Activated T-cell treated with anti-CD3 and anti-CD28 coated beads, Interleukin-2, amount 50 U/mL, for 24 hours (primary cell): ENCODE data around the gene ANKS1B.

Experiments
- DNase-seq: peaks from one replicate; pipeline ENCODE4 v3.0.0-alpha.2; 2020
- H3K27ac Mint-ChIP-seq: 2 replicates; pipeline ENCODE4 v1.8.0; 2020; ENCODE audit warnings: mild to moderate bottlenecking, mixed read lengths
- H3K27me3 Mint-ChIP-seq: 2 replicates; pipeline ENCODE4 v1.8.0; 2020; ENCODE audit warnings: mixed read lengths
- H3K36me3 Mint-ChIP-seq: 2 replicates; pipeline ENCODE4 v1.8.0; 2020; ENCODE audit warnings: low read depth, mixed read lengths
- H3K4me1 Mint-ChIP-seq: 2 replicates; pipeline ENCODE4 v1.8.0; 2020; ENCODE audit warnings: low read depth, mixed read lengths
- H3K4me3 Mint-ChIP-seq: 2 replicates; pipeline ENCODE4 v1.8.0; 2020; ENCODE audit warnings: mild to moderate bottlenecking, moderate library complexity, mixed read lengths
- H3K9me3 Mint-ChIP-seq: 2 replicates; pipeline ENCODE4 v1.8.0; 2020; ENCODE audit warnings: mixed read lengths

The ANKS1B gene

GRCh38 chr12:99783421-99783820 is 201.3 kb downstream of the ANKS1B start:
- no peak overlapping the region for H3K27ac Mint-ChIP-seq

GRCh38 chr12:99772274-99772673 is 212.5 kb downstream of the ANKS1B start:
- Mint-ChIP-seq H3K4me1 (no peaks in the 10 kb centered on the region), H3K4me3 (no peak overlapping the region), H3K36me3 (no peaks in the 10 kb centered on the region), H3K27me3 (no peaks in the 10 kb centered on the region), H3K9me3 (peaks cover 2% of the 10 kb centered on the region), H3K27ac (no peak overlapping the region)
- DNase-seq, result no peak

More at GRCh38 chr12:99783421-99783820, 201.3 kb downstream of the ANKS1B start:
- Mint-ChIP-seq H3K4me3 (no peak overlapping the region), H3K36me3 (no peaks in the 10 kb centered on the region), H3K9me3 (no peaks in the 10 kb centered on the region), H3K4me1 (no peaks in the 10 kb centered on the region), H3K27me3 (no peaks in the 10 kb centered on the region)
- no peak for DNase-seq

- no peaks in the 10 kb centered on the region for H3K9me3 Mint-ChIP-seq
- no peaks in the 10 kb centered on the region for H3K4me1 Mint-ChIP-seq
- DNase-seq, result no peak
Measured at GRCh38 chr12:99771659-99772058, 213.1 kb downstream of the ANKS1B start.

GRCh38 chr12:99769396-99769980 is 215.2 kb downstream of the ANKS1B start:
- H3K9me3 Mint-ChIP-seq, result no peaks in the 10 kb centered on the region
- no peaks in the 10 kb centered on the region for H3K4me1 Mint-ChIP-seq

More at GRCh38 chr12:99771659-99772058, 213.1 kb downstream of the ANKS1B start:
- H3K27me3 Mint-ChIP-seq, result no peaks in the 10 kb centered on the region
- no peaks in the 10 kb centered on the region for H3K36me3 Mint-ChIP-seq
- no peak overlapping the region for H3K4me3 Mint-ChIP-seq
- H3K27ac Mint-ChIP-seq, result no peak overlapping the region

GRCh38 chr12:99768758-99769157 is 216.0 kb downstream of the ANKS1B start:
- DNase-seq, result no peak
- Mint-ChIP-seq H3K4me1 (no peaks in the 10 kb centered on the region), H3K9me3 (no peaks in the 10 kb centered on the region), H3K4me3 (no peak overlapping the region), H3K27ac (no peak overlapping the region), H3K36me3 (no peaks in the 10 kb centered on the region), H3K27me3 (no peaks in the 10 kb centered on the region)

More at GRCh38 chr12:99769396-99769980, 215.2 kb downstream of the ANKS1B start:
- Mint-ChIP-seq H3K27ac (no peak overlapping the region), H3K4me3 (no peak overlapping the region), H3K27me3 (no peaks in the 10 kb centered on the region), H3K36me3 (no peaks in the 10 kb centered on the region)
- DNase-seq, result no peak

- Mint-ChIP-seq H3K9me3 (no peaks in the 10 kb centered on the region), H3K36me3 (no peaks in the 10 kb centered on the region), H3K4me1 (no peaks in the 10 kb centered on the region), H3K27ac (no peak overlapping the region), H3K4me3 (no peak overlapping the region), H3K27me3 (no peaks in the 10 kb centered on the region)
- no peak for DNase-seq
Measured at GRCh38 chr12:99767809-99768208, 216.9 kb downstream of the ANKS1B start.

GRCh38 chr12:99766408-99766807 is 218.3 kb downstream of the ANKS1B start:
- H3K4me1 Mint-ChIP-seq, result no peaks in the 10 kb centered on the region
- no peaks in the 10 kb centered on the region for H3K27me3 Mint-ChIP-seq
- no peak overlapping the region for H3K27ac Mint-ChIP-seq
- H3K36me3 Mint-ChIP-seq, result no peaks in the 10 kb centered on the region
- no peaks in the 10 kb centered on the region for H3K9me3 Mint-ChIP-seq
- no peak overlapping the region for H3K4me3 Mint-ChIP-seq
- no peak for DNase-seq

GRCh38 chr12:99765469-99766114 is 219.1 kb downstream of the ANKS1B start:
- Mint-ChIP-seq H3K27me3 (no peaks in the 10 kb centered on the region), H3K36me3 (no peaks in the 10 kb centered on the region), H3K9me3 (no peaks in the 10 kb centered on the region), H3K4me1 (no peaks in the 10 kb centered on the region), H3K4me3 (no peak overlapping the region), H3K27ac (no peak overlapping the region)
- DNase-seq, result no peak

- no peak overlapping the region for H3K27ac Mint-ChIP-seq
- H3K36me3 Mint-ChIP-seq, result no peaks in the 10 kb centered on the region
- no peaks in the 10 kb centered on the region for H3K27me3 Mint-ChIP-seq
- peaks cover 3% of the 10 kb centered on the region for H3K9me3 Mint-ChIP-seq
- no peaks in the 10 kb centered on the region for H3K4me1 Mint-ChIP-seq
- DNase-seq, result no peak
- H3K4me3 Mint-ChIP-seq, result no peak overlapping the region
Measured at GRCh38 chr12:99759444-99759843, 225.3 kb downstream of the ANKS1B start.

- no peaks in the 10 kb centered on the region for H3K27me3 Mint-ChIP-seq
- no peak for DNase-seq
- H3K4me1 Mint-ChIP-seq, result no peaks in the 10 kb centered on the region
- H3K4me3 Mint-ChIP-seq, result no peak overlapping the region
- no peaks in the 10 kb centered on the region for H3K36me3 Mint-ChIP-seq
- H3K27ac Mint-ChIP-seq, result no peak overlapping the region
- peaks cover 7% of the 10 kb centered on the region for H3K9me3 Mint-ChIP-seq
Measured at GRCh38 chr12:99758997-99759396, 225.7 kb downstream of the ANKS1B start.

- DNase-seq, result no peak
- no peak overlapping the region for H3K27ac Mint-ChIP-seq
- H3K4me1 Mint-ChIP-seq, result no peaks in the 10 kb centered on the region
- H3K36me3 Mint-ChIP-seq, result no peaks in the 10 kb centered on the region
- peaks cover 14% of the 10 kb centered on the region for H3K9me3 Mint-ChIP-seq
- H3K4me3 Mint-ChIP-seq, result no peak overlapping the region
- no peaks in the 10 kb centered on the region for H3K27me3 Mint-ChIP-seq
Measured at GRCh38 chr12:99752740-99753139, 232.0 kb downstream of the ANKS1B start.

- no peak for DNase-seq
- Mint-ChIP-seq H3K27ac (no peak overlapping the region), H3K9me3 (no peaks in the 10 kb centered on the region)
Measured at GRCh38 chr12:99746538-99746937, 238.2 kb downstream of the ANKS1B start.

GRCh38 chr12:99745895-99746294 is 238.8 kb downstream of the ANKS1B start:
- DNase-seq, result no peak
- Mint-ChIP-seq H3K27ac (no peak overlapping the region), H3K4me3 (no peak overlapping the region), H3K27me3 (no peaks in the 10 kb centered on the region), H3K4me1 (no peaks in the 10 kb centered on the region), H3K9me3 (no peaks in the 10 kb centered on the region), H3K36me3 (no peaks in the 10 kb centered on the region)

More at GRCh38 chr12:99746538-99746937, 238.2 kb downstream of the ANKS1B start:
- no peaks in the 10 kb centered on the region for H3K4me1 Mint-ChIP-seq
- H3K4me3 Mint-ChIP-seq, result no peak overlapping the region
- H3K27me3 Mint-ChIP-seq, result no peaks in the 10 kb centered on the region
- H3K36me3 Mint-ChIP-seq, result no peaks in the 10 kb centered on the region

- H3K27me3 Mint-ChIP-seq, result no peaks in the 10 kb centered on the region
- peaks cover 3% of the 10 kb centered on the region for H3K9me3 Mint-ChIP-seq
- H3K27ac Mint-ChIP-seq, result no peak overlapping the region
- no peak for DNase-seq
- H3K4me3 Mint-ChIP-seq, result no peak overlapping the region
- H3K4me1 Mint-ChIP-seq, result no peaks in the 10 kb centered on the region
- H3K36me3 Mint-ChIP-seq, result no peaks in the 10 kb centered on the region
Measured at GRCh38 chr12:99745121-99745520, 239.6 kb downstream of the ANKS1B start.

- Mint-ChIP-seq H3K4me1 (no peaks in the 10 kb centered on the region), H3K9me3 (peaks cover 3% of the 10 kb centered on the region), H3K36me3 (no peaks in the 10 kb centered on the region)
Measured at GRCh38 chr12:99736760-99737269, 247.9 kb downstream of the ANKS1B start.

More at GRCh38 chr12:99736760-99737269, 247.9 kb downstream of the ANKS1B start:
- Mint-ChIP-seq H3K4me3 (no peak overlapping the region), H3K27me3 (no peaks in the 10 kb centered on the region), H3K27ac (no peak overlapping the region)
- no peak for DNase-seq
